HCT116 (cell line): ENCODE data around the gene CAMK1D. TPM values are rescaled to one million over a fixed set of nuclear protein-coding genes. Genes with fewer than 3 reads are reported as not detected.

ENCODE experiments used
- ATAC-seq: fragments of 200-7000 bp; cut with Tn5 transposase; 2 replicates; pipeline ENCODE4 v1.9.1; 2020; ENCODE audit warnings: mild to moderate bottlenecking, moderate library complexity
- BruUV-seq: library from RNA; stranded (reverse); fragments of 400-500 nt; replicated peaks from 2 replicates; lab custom pipeline; 2021; lab: Mats Ljungman, UMichigan
- CTCF ChIA-PET: fragments of 300-600 bp; sonication (Branson Sonifier 250); formaldehyde crosslinking; loops from one replicate; lab custom pipeline; 2021; ENCODE audit warnings: antibody characterized with exemption; lab: Charles Lee
- POLR2A ChIA-PET: fragments of 300-600, 350-600 bp; sonication (Branson Sonifier 250); formaldehyde crosslinking; loops from one replicate; lab custom pipeline; 2021; ENCODE audit warnings: antibody characterized with exemption; lab: Charles Lee
- RAD21 ChIA-PET, 2 experiments: fragments of 300-600 bp; sonication (Branson Sonifier 250); formaldehyde crosslinking; loops; one replicate each; lab custom pipeline; 2023; ENCODE audit warnings: low total read pairs in 2 of 2; ENCODE audit not compliant: uncharacterized antibody in 2 of 2, unreplicated experiment in 2 of 2, low non-redundant PET in 1 of 2; lab: Charles Lee
- DNase-seq: peaks from one replicate; pipeline ENCODE4 v3.0.0-alpha.2; 2010; ENCODE audit warnings: low read depth, low spot score
- H2AFZ ChIP-seq: fragments of 200-600 bp; shearing (Covaris generic), sonication (generic); 2 replicates; pipeline ENCODE4 v1.6.1; 2017; ENCODE audit warnings: low read depth, mixed run types, mixed read lengths, antibody characterized with exemption, low read length; ENCODE audit not compliant: poor library complexity, severe bottlenecking
- H3K27ac ChIP-seq: 2 replicates; pipeline ENCODE4 v1.5.1; 2012; ENCODE audit warnings: low read depth, low read length
- H3K27me3 ChIP-seq: fragments of 200-600 bp; sonication (generic); 2 replicates; pipeline ENCODE4 v1.6.1; 2016; ENCODE audit warnings: mixed run types, low read length, mixed read lengths; ENCODE audit not compliant: insufficient read depth
- H3K36me3 ChIP-seq, 2 experiments: fragments of 200-500 bp in 1 of 2; fragments of 200-600 bp in 1 of 2; sonication (Bioruptor generic) in 1 of 2; sonication (generic) in 1 of 2; 2 replicates each; pipeline versions ENCODE4 v1.5.1 to v1.6.1; 2014 to 2016; ENCODE audit warnings: low read length in 2 of 2, inconsistent platforms in 1 of 2, mixed read lengths in 1 of 2, mixed run types in 1 of 2; ENCODE audit not compliant: insufficient read depth in 2 of 2, control insufficient read depth in 1 of 2
- H3K4me1 ChIP-seq, 2 experiments: fragments of 200-600 bp in 1 of 2; sonication (generic) in 1 of 2; 2 replicates each; pipeline versions ENCODE4 v1.5.1 to v1.6.1; 2012 to 2017; ENCODE audit warnings: low read length in 2 of 2, inconsistent platforms in 1 of 2, mild to moderate bottlenecking in 1 of 2, mixed read lengths in 1 of 2, mixed run types in 1 of 2, moderate library complexity in 1 of 2; ENCODE audit not compliant: insufficient read depth in 2 of 2, control insufficient read depth in 1 of 2
- H3K4me2 ChIP-seq: fragments of 200-600 bp; sonication (generic); 2 replicates; pipeline ENCODE4 v1.6.1; 2017; ENCODE audit warnings: mixed run types, low read length, mixed read lengths
- H3K4me3 ChIP-seq, 2 experiments: fragments of 200-600 bp in 1 of 2; sonication (generic) in 1 of 2; replicated peaks in 1 of 2; 2 replicates each; pipeline ENCODE4 v1.5.1; 2011 to 2016; ENCODE audit warnings: low read length in 2 of 2, control low read depth in 1 of 2, low read depth in 1 of 2, mild to moderate bottlenecking in 1 of 2, mixed read lengths in 1 of 2, mixed run types in 1 of 2
- H3K79me2 ChIP-seq: fragments of 200-600 bp; sonication (generic); 2 replicates; pipeline ENCODE4 v1.6.1; 2017; ENCODE audit warnings: mild to moderate bottlenecking, mixed run types, low read length, moderate library complexity, mixed read lengths; ENCODE audit not compliant: insufficient read depth
- H3K9ac ChIP-seq: fragments of 200-600 bp; sonication (generic); 2 replicates; pipeline ENCODE4 v1.6.1; 2016; ENCODE audit warnings: low read length, mixed read lengths
- H3K9me2 ChIP-seq: fragments of 200-600 bp; sonication (generic), shearing (Covaris generic); 2 replicates; pipeline ENCODE4 v1.6.1; 2017; ENCODE audit warnings: mixed run types, mild to moderate bottlenecking, moderate library complexity; ENCODE audit not compliant: insufficient read depth
- H3K9me3 ChIP-seq, 2 experiments: fragments of 200-500 bp in 1 of 2; fragments of 200-600 bp in 1 of 2; sonication (Bioruptor generic) in 1 of 2; sonication (generic) in 1 of 2; 2 replicates each; pipeline ENCODE4 v1.6.1; 2014 to 2017; ENCODE audit warnings: low read length in 2 of 2, mixed read lengths in 2 of 2, inconsistent platforms in 1 of 2, low read depth in 1 of 2, mild to moderate bottlenecking in 1 of 2, mixed run types in 1 of 2, moderate library complexity in 1 of 2; ENCODE audit not compliant: control insufficient read depth in 1 of 2, insufficient read depth in 1 of 2
- H4K20me1 ChIP-seq: fragments of 200-600 bp; sonication (generic), shearing (Covaris generic); 2 replicates; pipeline ENCODE4 v1.6.1; 2017; ENCODE audit warnings: mixed run types, mild to moderate bottlenecking, moderate library complexity; ENCODE audit not compliant: insufficient read depth
- CBX3 ChIP-seq: IDR thresholded peaks from 2 replicates; pipeline ENCODE4 v1.6.1; 2012; ENCODE audit warnings: low read depth
- EGR1 ChIP-seq: IDR thresholded peaks from 2 replicates; pipeline ENCODE4 v1.6.1; 2012; ENCODE audit warnings: low read depth
- EZH2 ChIP-seq: fragments of 200-600 bp; sonication (generic); IDR thresholded peaks from 2 replicates; pipeline ENCODE4 v1.6.1; 2017; ENCODE audit warnings: antibody characterized with exemption, mixed run types
- EZH2phosphoT487 ChIP-seq: fragments of 200-600 bp; IDR thresholded peaks from 2 replicates; pipeline ENCODE4 v1.6.1; 2018; ENCODE audit warnings: antibody characterized with exemption, borderline replicate concordance
- FOSL1 ChIP-seq: IDR thresholded peaks from 2 replicates; pipeline ENCODE4 v1.6.1; 2012; ENCODE audit warnings: low read depth
- JUND ChIP-seq: IDR thresholded peaks from 2 replicates; pipeline ENCODE4 v1.6.1; 2012
- RAD21 ChIP-seq: IDR thresholded peaks from 2 replicates; pipeline ENCODE4 v1.6.1; 2012; ENCODE audit warnings: low read depth, mild to moderate bottlenecking
- SIN3A ChIP-seq: IDR thresholded peaks from 2 replicates; pipeline ENCODE4 v1.6.1; 2012; ENCODE audit warnings: low read depth
- SRF ChIP-seq: IDR thresholded peaks from 2 replicates; pipeline ENCODE4 v1.6.1; 2012; ENCODE audit warnings: low read depth
- TCF7L2 ChIP-seq: IDR thresholded peaks from 2 replicates; pipeline ENCODE4 v1.7.0; 2011; ENCODE audit warnings: borderline replicate concordance, inconsistent platforms; ENCODE audit not compliant: insufficient read depth, insufficient read length; ENCODE audit errors: extremely low read depth
- YY1 ChIP-seq: IDR thresholded peaks from 2 replicates; pipeline ENCODE4 v1.6.1; 2011; ENCODE audit warnings: low read length, low read depth, moderate library complexity, mild to moderate bottlenecking; ENCODE audit not compliant: insufficient replicate concordance; ENCODE audit errors: extremely low read depth
- ZFX ChIP-seq: fragments of 450-650 bp; IDR thresholded peaks from 2 replicates; pipeline ENCODE4 v1.6.1; 2017
- ZNF274 ChIP-seq: fragments of 200-500 bp; sonication (Bioruptor generic); IDR thresholded peaks from 2 replicates; pipeline ENCODE4 v1.6.1; 2014; ENCODE audit warnings: mild to moderate bottlenecking, low read depth, low read length, inconsistent platforms
- intact Hi-C: fragments of 100-400 bp; cut with micrococcal nuclease; formaldehyde crosslinking; loops from 2 replicates; pipeline ENCODE4 v1.10.0; 2022
- total RNA-seq: library from RNA; stranded (reverse); gene quantifications from one replicate; pipeline ENCODE4 v1.2.1, GENCODE V29; 2021; ENCODE audit not compliant: unreplicated experiment
- TF ChIP-seq, protein P1 (sequence below): IDR thresholded peaks from 2 replicates; pipeline ENCODE4 v1.6.1; 2012; ENCODE audit warnings: low read depth
- TF ChIP-seq, protein P2 (sequence below): IDR thresholded peaks from 2 replicates; pipeline ENCODE4 v1.6.1; 2012
- TF ChIP-seq, protein P3 (sequence below): IDR thresholded peaks from 2 replicates; pipeline ENCODE4 v1.6.1; 2012

CAMK1D gene
- total RNA-seq, 1 experiment from 2014 or later, result 9.6 TPM

- Histone ChIP-seq H3K4me2 (no peak overlapping the region), H4K20me1 (no peaks in the 10 kb centered on the region), H3K36me3 (no peaks in the 10 kb centered on the region), H3K27me3 (no peaks in the 10 kb centered on the region), H3K79me2 (no peaks in the 10 kb centered on the region), H3K9ac (no peak overlapping the region), H2AFZ (no peak overlapping the region), H3K27ac (no peak overlapping the region), H3K9me2 (no peaks in the 10 kb centered on the region), H3K9me3 (no peaks in the 10 kb centered on the region), H3K4me1 (no peaks in the 10 kb centered on the region), H3K4me3 (no peak overlapping the region)
- DNase-seq, result no peak
- intact Hi-C loops, result no loop called here
- ChIA-PET POLR2A (interaction anchor here (0.7 kb wide), 1 partner anchor 147 kb away, joined by 3 read pairs; no protein-coding TSS in a partner anchor), CTCF (no interaction called here), RAD21 (no interaction called here)
- ATAC-seq, result no peak
- TF ChIP-seq TCF7L2, result no peak
- TF ChIP-seq, protein P1, sequence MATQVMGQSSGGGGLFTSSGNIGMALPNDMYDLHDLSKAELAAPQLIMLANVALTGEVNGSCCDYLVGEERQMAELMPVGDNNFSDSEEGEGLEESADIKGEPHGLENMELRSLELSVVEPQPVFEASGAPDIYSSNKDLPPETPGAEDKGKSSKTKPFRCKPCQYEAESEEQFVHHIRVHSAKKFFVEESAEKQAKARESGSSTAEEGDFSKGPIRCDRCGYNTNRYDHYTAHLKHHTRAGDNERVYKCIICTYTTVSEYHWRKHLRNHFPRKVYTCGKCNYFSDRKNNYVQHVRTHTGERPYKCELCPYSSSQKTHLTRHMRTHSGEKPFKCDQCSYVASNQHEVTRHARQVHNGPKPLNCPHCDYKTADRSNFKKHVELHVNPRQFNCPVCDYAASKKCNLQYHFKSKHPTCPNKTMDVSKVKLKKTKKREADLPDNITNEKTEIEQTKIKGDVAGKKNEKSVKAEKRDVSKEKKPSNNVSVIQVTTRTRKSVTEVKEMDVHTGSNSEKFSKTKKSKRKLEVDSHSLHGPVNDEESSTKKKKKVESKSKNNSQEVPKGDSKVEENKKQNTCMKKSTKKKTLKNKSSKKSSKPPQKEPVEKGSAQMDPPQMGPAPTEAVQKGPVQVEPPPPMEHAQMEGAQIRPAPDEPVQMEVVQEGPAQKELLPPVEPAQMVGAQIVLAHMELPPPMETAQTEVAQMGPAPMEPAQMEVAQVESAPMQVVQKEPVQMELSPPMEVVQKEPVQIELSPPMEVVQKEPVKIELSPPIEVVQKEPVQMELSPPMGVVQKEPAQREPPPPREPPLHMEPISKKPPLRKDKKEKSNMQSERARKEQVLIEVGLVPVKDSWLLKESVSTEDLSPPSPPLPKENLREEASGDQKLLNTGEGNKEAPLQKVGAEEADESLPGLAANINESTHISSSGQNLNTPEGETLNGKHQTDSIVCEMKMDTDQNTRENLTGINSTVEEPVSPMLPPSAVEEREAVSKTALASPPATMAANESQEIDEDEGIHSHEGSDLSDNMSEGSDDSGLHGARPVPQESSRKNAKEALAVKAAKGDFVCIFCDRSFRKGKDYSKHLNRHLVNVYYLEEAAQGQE, result no peak
- TF ChIP-seq, protein P2, sequence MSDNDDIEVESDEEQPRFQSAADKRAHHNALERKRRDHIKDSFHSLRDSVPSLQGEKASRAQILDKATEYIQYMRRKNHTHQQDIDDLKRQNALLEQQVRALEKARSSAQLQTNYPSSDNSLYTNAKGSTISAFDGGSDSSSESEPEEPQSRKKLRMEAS, result no peak
- TF ChIP-seq EGR1, result no peak
- no peak for TF ChIP-seq CBX3
- TF ChIP-seq FOSL1, result no peak
- no peak for TF ChIP-seq EZH2phosphoT487
- TF ChIP-seq JUND, result no peak
- no peak for TF ChIP-seq ZNF274
- TF ChIP-seq SRF, result no peak
- TF ChIP-seq EZH2, result no peak
- TF ChIP-seq ZFX, result no peak
- no peak for TF ChIP-seq YY1
- TF ChIP-seq SIN3A, result no peak
- TF ChIP-seq RAD21, result no peak
- TF ChIP-seq, protein P3, sequence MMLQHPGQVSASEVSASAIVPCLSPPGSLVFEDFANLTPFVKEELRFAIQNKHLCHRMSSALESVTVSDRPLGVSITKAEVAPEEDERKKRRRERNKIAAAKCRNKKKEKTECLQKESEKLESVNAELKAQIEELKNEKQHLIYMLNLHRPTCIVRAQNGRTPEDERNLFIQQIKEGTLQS, result no peak
- BruUV-seq, result no TSS peak
Measured at GRCh38 chr10:12563489-12563888, 214.1 kb downstream of the CAMK1D start.
